MM.1S (cell line): ENCODE measurements around the gene PCDH9.

Experiments used
- DNase-seq: peaks from one replicate; pipeline ENCODE4 v3.0.0-alpha.2; 2015
- H2AFZ ChIP-seq: fragments of 300-600 bp; sonication (generic); 2 replicates; pipeline ENCODE4 v1.6.0; 2016; ENCODE audit warnings: antibody characterized with exemption, low read length
- H3F3A ChIP-seq: fragments of 300-600 bp; sonication (generic); 2 replicates; pipeline ENCODE4 v1.6.1; 2016; ENCODE audit warnings: mild to moderate bottlenecking, antibody characterized with exemption, low read length, moderate library complexity, mixed read lengths; ENCODE audit not compliant: insufficient read depth
- H3K27ac ChIP-seq: fragments of 300-600 bp; sonication (generic); 2 replicates; pipeline ENCODE4 v1.5.1; 2016; ENCODE audit warnings: mild to moderate bottlenecking, low read length
- H3K27me3 ChIP-seq: fragments of 300-600 bp; sonication (generic); replicated peaks from 2 replicates; pipeline ENCODE4 v1.6.0; 2016; ENCODE audit warnings: low read length; ENCODE audit not compliant: insufficient read depth
- H3K36me3 ChIP-seq: fragments of 300-600 bp; sonication (generic); replicated peaks from 2 replicates; pipeline ENCODE4 v1.6.1; 2016; ENCODE audit warnings: mild to moderate bottlenecking, low read length, mixed read lengths; ENCODE audit not compliant: insufficient read depth
- H3K4me1 ChIP-seq: fragments of 300-600 bp; sonication (generic); 2 replicates; pipeline ENCODE4 v1.6.1; 2016; ENCODE audit warnings: low read length, mixed read lengths
- H3K4me2 ChIP-seq: fragments of 300-600 bp; sonication (generic); 2 replicates; pipeline ENCODE4 v1.6.0; 2016; ENCODE audit warnings: low read depth, low read length
- H3K4me3 ChIP-seq: fragments of 300-600 bp; sonication (generic); 2 replicates; pipeline ENCODE4 v1.5.1; 2016; ENCODE audit warnings: low read length, mixed read lengths
- H3K79me2 ChIP-seq: fragments of 300-600 bp; sonication (generic); 2 replicates; pipeline ENCODE4 v1.6.1; 2016; ENCODE audit warnings: mixed run types, low read length, mixed read lengths
- H3K9ac ChIP-seq: fragments of 300-600 bp; sonication (generic); 2 replicates; pipeline ENCODE4 v1.6.1; 2016; ENCODE audit warnings: low read length, mixed read lengths
- H3K9me2 ChIP-seq: fragments of 300-600 bp; sonication (generic); replicated peaks from 2 replicates; pipeline ENCODE4 v1.6.1; 2016; ENCODE audit warnings: mild to moderate bottlenecking, low read length, mixed read lengths; ENCODE audit not compliant: insufficient read depth
- H3K9me3 ChIP-seq: fragments of 300-600 bp; sonication (generic); replicated peaks from 2 replicates; pipeline ENCODE4 v1.6.1; 2016; ENCODE audit warnings: mild to moderate bottlenecking, low read length, mixed read lengths; ENCODE audit not compliant: insufficient read depth
- H4K20me1 ChIP-seq: fragments of 300-600 bp; sonication (generic); 2 replicates; pipeline ENCODE4 v1.6.1; 2016; ENCODE audit warnings: mild to moderate bottlenecking, low read length, moderate library complexity, mixed read lengths; ENCODE audit not compliant: insufficient read depth
- EZH2 ChIP-seq: fragments of 300-600 bp; sonication (generic); optimal IDR thresholded peaks from 2 replicates; pipeline ENCODE3; 2017; ENCODE audit warnings: low read depth, mild to moderate bottlenecking, antibody characterized with exemption, low read length, mixed read lengths
- EZH2phosphoT487 ChIP-seq: fragments of 300-600 bp; sonication (generic); IDR thresholded peaks from 2 replicates; pipeline ENCODE4 v1.6.1; 2018; ENCODE audit warnings: antibody characterized with exemption, low read length
- TF ChIP-seq, protein P1 (sequence below): fragments of 300-600 bp; sonication (generic); IDR thresholded peaks from 2 replicates; pipeline ENCODE4 v1.5.1; 2016; ENCODE audit warnings: antibody characterized with exemption, low read length, mixed read lengths

The PCDH9 gene

GRCh38 chr13:66830940-66831716, 399.0 kb downstream of the PCDH9 start:
- no peaks in the 10 kb centered on the region for H3K36me3 ChIP-seq
- H4K20me1 ChIP-seq, result no peaks in the 10 kb centered on the region
- H3K27ac ChIP-seq, result peak overlapping the region; percentile 23; the same call in 1 of the 2 replicates
- H3K4me1 ChIP-seq, result no peaks in the 10 kb centered on the region
- peak; percentile 14 for DNase-seq
- no peaks in the 10 kb centered on the region for H3K9me2 ChIP-seq
- H2AFZ ChIP-seq, result peak overlapping the region; percentile 56; the same call in 1 of the 2 replicates
- H3K9ac ChIP-seq, result no peak overlapping the region
- no peaks in the 10 kb centered on the region for H3F3A ChIP-seq
- H3K9me3 ChIP-seq, result no peaks in the 10 kb centered on the region
- no peaks in the 10 kb centered on the region for H3K27me3 ChIP-seq
- H3K79me2 ChIP-seq, result no peaks in the 10 kb centered on the region
- TF ChIP-seq EZH2 (no peak), EZH2phosphoT487 (no peak)
- TF ChIP-seq, protein P1, sequence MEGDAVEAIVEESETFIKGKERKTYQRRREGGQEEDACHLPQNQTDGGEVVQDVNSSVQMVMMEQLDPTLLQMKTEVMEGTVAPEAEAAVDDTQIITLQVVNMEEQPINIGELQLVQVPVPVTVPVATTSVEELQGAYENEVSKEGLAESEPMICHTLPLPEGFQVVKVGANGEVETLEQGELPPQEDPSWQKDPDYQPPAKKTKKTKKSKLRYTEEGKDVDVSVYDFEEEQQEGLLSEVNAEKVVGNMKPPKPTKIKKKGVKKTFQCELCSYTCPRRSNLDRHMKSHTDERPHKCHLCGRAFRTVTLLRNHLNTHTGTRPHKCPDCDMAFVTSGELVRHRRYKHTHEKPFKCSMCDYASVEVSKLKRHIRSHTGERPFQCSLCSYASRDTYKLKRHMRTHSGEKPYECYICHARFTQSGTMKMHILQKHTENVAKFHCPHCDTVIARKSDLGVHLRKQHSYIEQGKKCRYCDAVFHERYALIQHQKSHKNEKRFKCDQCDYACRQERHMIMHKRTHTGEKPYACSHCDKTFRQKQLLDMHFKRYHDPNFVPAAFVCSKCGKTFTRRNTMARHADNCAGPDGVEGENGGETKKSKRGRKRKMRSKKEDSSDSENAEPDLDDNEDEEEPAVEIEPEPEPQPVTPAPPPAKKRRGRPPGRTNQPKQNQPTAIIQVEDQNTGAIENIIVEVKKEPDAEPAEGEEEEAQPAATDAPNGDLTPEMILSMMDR, result no peak
- H3K4me2 ChIP-seq, result peak overlapping the region; percentile 39; the same call in 1 of the 2 replicates
- H3K4me3 ChIP-seq, result no peak overlapping the region

DNA sequence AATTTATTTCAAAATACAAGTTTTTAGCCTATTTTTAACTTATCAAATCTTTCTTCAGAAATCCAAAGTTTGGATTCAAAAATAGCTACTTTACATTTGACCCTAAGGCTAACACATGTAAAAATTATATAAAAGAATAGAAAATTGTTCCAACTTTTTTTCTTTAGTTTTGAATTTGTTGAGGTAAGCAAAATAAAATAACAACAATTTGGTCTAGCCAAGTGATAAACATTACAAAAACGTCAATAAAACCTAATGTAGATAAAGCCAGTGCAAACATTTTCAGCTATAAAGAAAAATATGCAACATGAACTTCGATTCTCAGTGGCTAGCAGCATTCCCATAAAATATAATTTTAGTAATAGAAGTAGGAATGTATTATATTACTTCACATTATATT, 400.3 kb downstream of the PCDH9 start:
- Histone ChIP-seq H3K4me1 (no peaks in the 10 kb centered on the region), H3K36me3 (no peaks in the 10 kb centered on the region), H3K79me2 (no peaks in the 10 kb centered on the region), H3K4me3 (no peak overlapping the region), H3K9me3 (no peaks in the 10 kb centered on the region), H3K4me2 (no peak overlapping the region), H3K9ac (no peak overlapping the region), H3K27me3 (no peaks in the 10 kb centered on the region), H3K9me2 (no peaks in the 10 kb centered on the region), H3F3A (no peaks in the 10 kb centered on the region), H4K20me1 (no peaks in the 10 kb centered on the region), H3K27ac (no peak overlapping the region), H2AFZ (no peak overlapping the region)
- TF ChIP-seq EZH2phosphoT487 (no peak), EZH2 (no peak)
- TF ChIP-seq, protein P1, result no peak
- DNase-seq, result no peak

GRCh38 chr13:66826398-66826797, 403.7 kb downstream of the PCDH9 start:
- Histone ChIP-seq H2AFZ (no peak overlapping the region), H3K4me2 (no peak overlapping the region), H3K9me2 (no peaks in the 10 kb centered on the region), H3K9me3 (no peaks in the 10 kb centered on the region), H3K79me2 (no peaks in the 10 kb centered on the region), H3K9ac (no peak overlapping the region), H3K36me3 (no peaks in the 10 kb centered on the region), H4K20me1 (no peaks in the 10 kb centered on the region), H3F3A (no peaks in the 10 kb centered on the region), H3K4me3 (no peak overlapping the region), H3K27me3 (no peaks in the 10 kb centered on the region), H3K4me1 (no peaks in the 10 kb centered on the region), H3K27ac (no peak overlapping the region)
- no peak for DNase-seq
- TF ChIP-seq, protein P1, result no peak
- TF ChIP-seq EZH2 (no peak), EZH2phosphoT487 (no peak)
